ENCODE results near the gene NFIC. TPM values are rescaled to one million over a fixed set of nuclear protein-coding genes. Genes with fewer than 3 reads are reported as not detected.
A peak's percentile ranks its signal among the peaks of the same experiment; 100 is the strongest.

NFIC gene
- total RNA-seq, 6 experiments from 2014 or later: 94.6 to 168 (median 120) TPM

GRCh38 chr19:3323658-3324057 lies 42.7 kb upstream of the NFIC start:
- intact Hi-C loops (cut with DNase I): loop anchor here (5.0 to 10.0 kb wide), 2 partner anchors 111 to 154 kb away; no protein-coding TSS in a partner anchor
- DNase-seq: no peak
- Histone ChIP-seq H3K27me3 (no peaks in the 10 kb centered on the region), H3K36me3 (no peaks in the 10 kb centered on the region), H3K9me3 (no peaks in the 10 kb centered on the region), H3K27ac (no peak overlapping the region), H3K4me3 (no peak overlapping the region), H3K4me1 (no peaks in the 10 kb centered on the region)
- WGBS (ENCODE audit: insufficient coverage, low coverage, low lambda C conversion rate, missing lambda C conversion rate): 20% methylated on average over 2 of the region's 2 CpGs
- TF ChIP-seq, protein P1, sequence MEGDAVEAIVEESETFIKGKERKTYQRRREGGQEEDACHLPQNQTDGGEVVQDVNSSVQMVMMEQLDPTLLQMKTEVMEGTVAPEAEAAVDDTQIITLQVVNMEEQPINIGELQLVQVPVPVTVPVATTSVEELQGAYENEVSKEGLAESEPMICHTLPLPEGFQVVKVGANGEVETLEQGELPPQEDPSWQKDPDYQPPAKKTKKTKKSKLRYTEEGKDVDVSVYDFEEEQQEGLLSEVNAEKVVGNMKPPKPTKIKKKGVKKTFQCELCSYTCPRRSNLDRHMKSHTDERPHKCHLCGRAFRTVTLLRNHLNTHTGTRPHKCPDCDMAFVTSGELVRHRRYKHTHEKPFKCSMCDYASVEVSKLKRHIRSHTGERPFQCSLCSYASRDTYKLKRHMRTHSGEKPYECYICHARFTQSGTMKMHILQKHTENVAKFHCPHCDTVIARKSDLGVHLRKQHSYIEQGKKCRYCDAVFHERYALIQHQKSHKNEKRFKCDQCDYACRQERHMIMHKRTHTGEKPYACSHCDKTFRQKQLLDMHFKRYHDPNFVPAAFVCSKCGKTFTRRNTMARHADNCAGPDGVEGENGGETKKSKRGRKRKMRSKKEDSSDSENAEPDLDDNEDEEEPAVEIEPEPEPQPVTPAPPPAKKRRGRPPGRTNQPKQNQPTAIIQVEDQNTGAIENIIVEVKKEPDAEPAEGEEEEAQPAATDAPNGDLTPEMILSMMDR (IDR thresholded peaks at IDR 0.05): no peak
- ATAC-seq: no peak

DNA sequence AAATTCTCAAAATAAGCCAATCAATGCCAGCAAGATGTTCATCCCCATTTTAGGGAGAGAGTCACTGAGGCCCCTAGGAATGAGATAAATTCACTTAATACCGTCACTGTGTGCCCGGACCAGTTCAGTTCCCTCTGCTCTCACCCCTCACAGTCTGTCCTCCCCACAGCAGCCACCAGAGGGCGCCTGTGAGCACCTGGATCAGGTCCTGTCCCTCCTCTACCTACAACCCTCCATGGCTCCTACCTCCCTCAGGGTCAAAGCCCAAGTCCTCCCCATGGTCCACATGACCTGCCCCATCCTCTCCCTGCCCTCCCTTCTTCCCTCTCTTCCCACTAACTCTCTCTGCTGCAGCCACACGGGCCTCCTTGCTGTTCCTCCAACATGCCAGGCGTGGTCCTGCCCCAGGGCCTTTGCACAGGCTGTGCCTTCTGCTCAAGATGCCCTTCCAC lies 42.0 kb upstream of the NFIC start:
- intact Hi-C loops (cut with DNase I): loop anchor here (5.0 to 10.0 kb wide), 2 partner anchors 110 to 153 kb away; no protein-coding TSS in a partner anchor
- DNase-seq (peak in 2 of 3 donors; percentile 63 to 74), ATAC-seq (peak; percentile 62 to 74 (median 66))
- no peaks in the 10 kb centered on the region for H3K27me3 ChIP-seq
- WGBS (ENCODE audit: insufficient coverage, low coverage, low lambda C conversion rate, missing lambda C conversion rate): 55% methylated on average over 3 of the region's 5 CpGs
- no peaks in the 10 kb centered on the region for H3K4me1 ChIP-seq
- H3K9me3 ChIP-seq: no peaks in the 10 kb centered on the region
- no peak overlapping the region for H3K27ac ChIP-seq
- no peak overlapping the region for H3K4me3 ChIP-seq
- TF ChIP-seq, protein P1 (IDR thresholded peaks at IDR 0.05): peak; percentile 70 to 87 (median 82)
- TF ChIP-seq POLR2A (IDR thresholded peaks at IDR 0.05): no peak
- no peaks in the 10 kb centered on the region for H3K36me3 ChIP-seq

DNA sequence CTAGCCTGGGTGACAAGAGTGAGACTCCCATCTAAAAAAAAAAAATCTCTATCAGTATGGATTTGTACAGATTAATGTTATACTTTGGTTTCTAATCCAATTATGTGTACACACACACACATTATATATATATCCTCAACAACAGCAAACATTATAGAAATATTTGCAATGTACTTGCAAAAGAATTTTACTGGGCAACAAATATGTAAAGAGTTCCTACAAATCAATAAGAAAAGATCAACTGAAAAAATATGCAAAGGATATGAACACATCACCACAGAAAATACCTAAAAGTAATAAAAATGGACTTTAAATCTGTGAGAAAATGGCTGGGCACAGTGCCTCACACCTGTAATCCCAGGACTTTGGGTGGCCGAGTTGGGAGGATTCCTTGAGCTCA lies 40.9 kb upstream of the NFIC start:
- TF ChIP-seq POLR2A (IDR thresholded peaks at IDR 0.05): no peak
- TF ChIP-seq, protein P1 (IDR thresholded peaks at IDR 0.05): no peak
- WGBS (ENCODE audit: insufficient coverage, low coverage, low lambda C conversion rate, missing lambda C conversion rate): 100% methylated on average over 1 of the region's 1 CpG
- no peaks in the 10 kb centered on the region for H3K36me3 ChIP-seq
- H3K4me3 ChIP-seq: no peak overlapping the region
- intact Hi-C loops (cut with DNase I): loop anchor here in 1 of 2 donors (10.0 kb wide), 1 partner anchor 109 kb away; no protein-coding TSS in a partner anchor
- DNase-seq: no peak
- no peak overlapping the region for H3K27ac ChIP-seq
- no peaks in the 10 kb centered on the region for H3K4me1 ChIP-seq
- H3K27me3 ChIP-seq: no peaks in the 10 kb centered on the region
- ATAC-seq: no peak
- no peaks in the 10 kb centered on the region for H3K9me3 ChIP-seq

DNA sequence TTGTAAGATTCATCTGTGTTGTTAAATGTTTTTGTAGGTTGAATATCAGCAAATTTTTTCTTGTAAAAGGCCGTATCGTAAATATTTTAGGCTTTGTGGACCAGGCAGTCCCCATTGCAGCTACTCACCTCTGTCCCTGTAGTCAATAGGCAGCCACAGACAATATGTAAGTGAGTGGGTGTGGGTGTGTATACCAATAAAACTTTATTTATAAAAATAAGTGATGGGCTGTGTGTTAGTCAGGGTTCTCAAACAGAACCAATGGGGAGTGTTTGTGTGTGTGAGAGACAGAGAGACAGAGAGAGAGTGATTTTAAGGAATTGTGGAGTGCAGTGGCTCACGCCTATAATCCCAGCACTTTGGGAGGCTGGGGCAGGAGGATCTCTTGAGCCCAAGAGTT lies 37.6 kb upstream of the NFIC start:
- no peak overlapping the region for H3K27ac ChIP-seq
- ATAC-seq (no peak), DNase-seq (no peak)
- no peak overlapping the region for H3K4me3 ChIP-seq
- intact Hi-C loops (cut with DNase I): loop anchor here in 1 of 2 donors (10.0 kb wide), 1 partner anchor 106 kb away; no protein-coding TSS in a partner anchor
- H3K4me1 ChIP-seq: no peaks in the 10 kb centered on the region
- WGBS (ENCODE audit: insufficient coverage, low coverage, low lambda C conversion rate, missing lambda C conversion rate): 97% methylated on average over 3 of the region's 3 CpGs
- H3K27me3 ChIP-seq: no peaks in the 10 kb centered on the region
- no peak for TF ChIP-seq POLR2A (IDR thresholded peaks at IDR 0.05)
- TF ChIP-seq, protein P1 (IDR thresholded peaks at IDR 0.05): no peak
- no peaks in the 10 kb centered on the region for H3K36me3 ChIP-seq
- H3K9me3 ChIP-seq: no peaks in the 10 kb centered on the region

Data from right lobe of liver (tissue), 6 donors.